ENCODE data around the gene RGS6. TPM values are rescaled to one million over a fixed set of nuclear protein-coding genes. Genes with fewer than 3 reads are reported as not detected.

RGS6 gene
- total RNA-seq, 1 experiment from 2014 or later = not detected

GRCh38 chr14:72237722-72238666 is 305.8 kb downstream of the RGS6 start:
- TF ChIP-seq EZH2phosphoT487 (IDR thresholded peaks at IDR 0.05; ENCODE audit: borderline replicate concordance, low read length) (no peak), EZH2 (IDR thresholded peaks at IDR 0.05; ENCODE audit: low read length, unreplicated experiment) (no peak), CTCF (conservative IDR thresholded peaks at IDR 0.05; ENCODE audit: low read depth, low read length) (no peak)
- H4K20me1 ChIP-seq (ENCODE audit: low read length) = no peaks in the 10 kb centered on the region
- H3K4me1 ChIP-seq (ENCODE audit: insufficient read depth, low read length) = no peaks in the 10 kb centered on the region
- no peak overlapping the region for H3K9ac ChIP-seq (ENCODE audit: low read length)
- no peak overlapping the region for H3K27ac ChIP-seq (ENCODE audit: low read length)
- no peaks in the 10 kb centered on the region for H3K79me2 ChIP-seq (ENCODE audit: low read length)
- no peaks in the 10 kb centered on the region for H3F3A ChIP-seq (ENCODE audit: low read length, unreplicated experiment)
- POLR2A ChIA-PET (ENCODE audit: unreplicated experiment) = no interaction called here
- H3K9me2 ChIP-seq (replicated peaks; ENCODE audit: low read length) = no peaks in the 10 kb centered on the region
- no peak overlapping the region for H3K4me3 ChIP-seq (ENCODE audit: low read length)
- H3K36me3 ChIP-seq (ENCODE audit: low read depth, low read length) = no peaks in the 10 kb centered on the region
- no peak overlapping the region for H2AFZ ChIP-seq (ENCODE audit: low read length)
- BruUV-seq (replicated peaks) = no TSS peak
- ATAC-seq = no peak
- intact Hi-C loops (cut with micrococcal nuclease) = no loop called here
- no peak overlapping the region for H3K4me2 ChIP-seq (ENCODE audit: low read length)
- CTCF ChIA-PET = no interaction called here
- H3K9me3 ChIP-seq (ENCODE audit: low read length) = no peaks in the 10 kb centered on the region
- DNase-seq = no peak
- peaks cover 93% of the 10 kb centered on the region for H3K27me3 ChIP-seq (ENCODE audit: low read length)

- no peak overlapping the region for H3K4me3 ChIP-seq (ENCODE audit: low read length)
- 0 out of 2 replicates have a peak, but pooled peaks cover 2% of the 10 kb centered on the region for H3K9me2 ChIP-seq (replicated peaks; ENCODE audit: low read length)
- DNase-seq (no peak), ATAC-seq (no peak)
- TF ChIP-seq EZH2phosphoT487 (IDR thresholded peaks at IDR 0.05; ENCODE audit: borderline replicate concordance, low read length) (no peak), EZH2 (IDR thresholded peaks at IDR 0.05; ENCODE audit: low read length, unreplicated experiment) (no peak), CTCF (conservative IDR thresholded peaks at IDR 0.05; ENCODE audit: low read depth, low read length) (no peak)
- POLR2A ChIA-PET (ENCODE audit: unreplicated experiment) = no interaction called here
- peaks cover 78% of the 10 kb centered on the region for H3K27me3 ChIP-seq (ENCODE audit: low read length)
- no peaks in the 10 kb centered on the region for H3K9me3 ChIP-seq (ENCODE audit: low read length)
- intact Hi-C loops (cut with micrococcal nuclease) = no loop called here
- H2AFZ ChIP-seq (ENCODE audit: low read length) = no peak overlapping the region
- no peak overlapping the region for H3K4me2 ChIP-seq (ENCODE audit: low read length)
- H3K79me2 ChIP-seq (ENCODE audit: low read length) = no peaks in the 10 kb centered on the region
- H3K36me3 ChIP-seq (ENCODE audit: low read depth, low read length) = no peaks in the 10 kb centered on the region
- CTCF ChIA-PET = interaction anchor here (0.6 kb wide), 1 partner anchor 229 kb away, joined by 3 read pairs; no protein-coding TSS in a partner anchor
- no peak overlapping the region for H3K27ac ChIP-seq (ENCODE audit: low read length)
- BruUV-seq (replicated peaks) = no TSS peak
- no peaks in the 10 kb centered on the region for H3F3A ChIP-seq (ENCODE audit: low read length, unreplicated experiment)
- H3K9ac ChIP-seq (ENCODE audit: low read length) = no peak overlapping the region
- no peaks in the 10 kb centered on the region for H3K4me1 ChIP-seq (ENCODE audit: insufficient read depth, low read length)
- no peaks in the 10 kb centered on the region for H4K20me1 ChIP-seq (ENCODE audit: low read length)
Measured at GRCh38 chr14:72243309-72244293, 311.4 kb downstream of the RGS6 start.
